Pulmonary artery endothelial cell (primary cell): Measurements from ENCODE around the gene IL17RE. TPM values are rescaled to one million over a fixed set of nuclear protein-coding genes. Genes with fewer than 3 reads are reported as not detected.
"Not testable (repeated sequence)": the region's sequence is repeated elsewhere in the genome, so short reads cannot be mapped to it uniquely, and the experiment has no call there.

ENCODE experiments used
- DNase-seq: peaks from one replicate; pipeline ENCODE4 v3.0.0-alpha.2; 2011; ENCODE audit warnings: low read depth, low spot score
- total RNA-seq: library from RNA; depleted of rRNA; stranded (reverse); fragments of >200 nt; gene quantifications from 2 replicates; pipeline ENCODE4 v1.2.3, GENCODE V29; 2014

The IL17RE gene
- total RNA-seq, 1 donor from 2014 or later: 0.07 TPM

DNA sequence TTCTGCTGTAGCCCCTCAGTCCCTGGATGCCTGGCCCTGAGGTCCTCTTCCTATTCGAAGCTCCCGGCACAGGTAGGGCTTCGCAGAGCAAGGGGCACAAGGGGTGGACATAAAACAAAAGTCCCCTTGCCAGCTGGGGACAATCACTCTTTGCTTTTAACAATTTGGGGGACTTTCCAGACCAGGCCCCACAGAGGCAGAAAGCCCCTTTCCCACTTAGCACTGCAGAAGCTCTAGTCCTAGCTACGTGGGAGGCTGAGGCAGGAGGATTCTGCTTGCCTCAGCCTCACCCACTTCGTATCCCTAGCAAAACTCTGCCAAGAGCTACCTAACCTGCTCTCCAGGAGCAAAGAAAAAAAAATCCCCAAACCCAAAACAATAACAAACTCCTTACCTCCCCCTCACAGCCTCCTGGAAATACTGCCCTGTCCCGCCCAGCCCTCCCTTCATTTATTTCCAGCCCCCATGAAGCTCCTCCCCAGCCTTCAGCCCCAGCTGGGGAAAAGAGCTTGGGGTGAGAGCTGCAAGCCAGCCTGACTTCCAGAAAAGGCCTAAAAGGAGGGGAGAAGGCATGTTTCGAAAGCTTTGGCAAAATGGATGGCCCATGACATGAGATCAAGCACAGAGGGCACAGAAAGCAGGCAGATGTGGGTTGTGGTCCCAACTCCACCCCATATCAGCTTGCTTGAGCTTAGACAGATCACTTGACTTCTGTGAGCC is 22.7 kb upstream of the IL17RE start, which contains the start of gene CIDEC:
TSS of gene CIDEC (minus strand) at position 424 of the 720 bp plus-strand sequence. CDS start 1,767 bp downstream, outside the sequence.
- DNase-seq: no peak

DNA sequence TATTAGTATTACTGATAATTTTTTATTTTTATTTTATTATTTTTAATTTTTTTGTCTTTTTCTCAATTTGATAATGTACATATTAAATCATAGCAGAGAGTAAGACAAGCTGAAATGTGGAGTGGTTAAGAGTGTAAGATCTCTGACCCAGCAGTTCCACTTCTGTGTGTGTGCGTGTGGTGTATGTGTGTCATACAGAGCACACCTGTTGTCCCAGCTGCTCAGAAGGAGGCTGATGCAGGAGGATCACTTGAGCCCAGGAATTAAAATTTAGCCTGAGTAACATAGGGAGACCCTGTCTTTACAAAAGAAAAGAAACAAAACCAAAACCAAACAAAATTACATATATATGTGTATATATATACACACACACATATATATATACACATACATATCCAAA is 21.2 kb upstream of the IL17RE start:
- DNase-seq: no peak

GRCh38 chr3:9883706-9884554 is 18.7 kb upstream of the IL17RE start:
- no peak for DNase-seq

DNA sequence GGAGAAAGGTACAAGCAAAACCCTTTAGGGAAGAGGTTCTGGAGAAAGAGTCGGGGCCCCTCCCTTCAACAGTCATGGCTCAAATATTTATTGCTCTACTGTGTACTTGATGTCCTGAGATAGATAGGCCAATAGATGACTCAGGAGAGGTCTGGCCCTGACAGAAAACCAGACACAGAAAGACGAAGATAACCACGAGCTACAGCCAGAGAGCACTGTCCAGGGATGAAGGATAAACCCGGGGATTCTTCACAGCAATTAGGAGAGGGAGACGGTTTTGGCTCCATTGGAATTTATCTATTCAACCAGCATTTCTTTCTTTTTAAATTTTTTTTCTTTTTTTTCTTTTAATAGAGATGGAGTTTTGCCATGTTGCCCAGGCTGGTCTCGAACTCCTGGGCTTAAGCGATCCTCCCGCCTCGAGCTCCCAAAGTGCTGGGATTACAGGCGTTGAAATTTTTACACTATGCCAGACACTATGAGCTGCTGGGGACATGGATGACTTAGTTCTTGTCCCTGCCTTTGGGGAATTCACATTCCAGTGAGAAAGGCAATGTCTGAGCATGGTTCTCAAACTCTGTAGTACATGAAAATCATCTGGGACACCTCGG is 18.0 kb upstream of the IL17RE start:
- DNase-seq: no peak

GRCh38 chr3:9886328-9886727 is 16.3 kb upstream of the IL17RE start:
- no peak for DNase-seq

DNA sequence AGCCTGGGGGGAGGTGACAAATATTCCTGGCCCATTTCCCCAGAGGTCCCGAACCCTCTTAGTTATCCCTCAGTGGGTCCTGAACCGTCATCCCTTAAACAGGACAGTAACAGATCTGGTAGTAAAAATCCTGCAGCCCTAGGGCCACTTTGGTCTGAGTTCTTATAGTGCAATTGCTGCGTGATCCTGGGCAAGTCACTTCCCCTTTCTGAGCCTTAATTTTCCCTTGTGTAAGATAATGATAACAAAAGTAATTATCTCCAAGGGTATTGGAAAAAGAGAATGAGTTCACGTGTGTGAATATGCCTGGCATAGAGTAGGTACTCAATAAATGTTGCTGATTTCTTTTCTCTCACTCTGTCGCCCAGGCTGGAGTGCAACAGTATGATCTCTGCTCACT is 15.2 kb upstream of the IL17RE start:
- no peak for DNase-seq

- no peak for DNase-seq
Observed at GRCh38 chr3:9888540-9888939, 14.1 kb upstream of the IL17RE start.

DNA sequence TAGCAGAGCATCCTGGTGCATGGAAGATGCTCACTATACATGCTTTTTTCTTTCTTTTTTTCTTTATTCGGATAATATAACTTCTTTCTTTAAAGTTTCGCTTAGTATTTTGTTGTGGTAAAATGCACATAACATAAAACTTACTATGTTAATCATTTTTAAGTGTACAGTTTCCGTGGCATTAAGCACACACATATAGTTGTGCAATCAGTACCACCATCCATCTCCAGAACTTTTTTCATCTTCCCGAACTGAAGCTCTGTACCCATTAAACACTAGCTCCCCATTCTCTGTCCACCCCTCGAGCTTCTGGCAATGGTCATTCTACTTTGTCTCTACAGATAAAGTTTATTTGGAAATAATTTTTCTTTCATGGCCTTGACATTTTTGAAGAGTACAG is 13.2 kb upstream of the IL17RE start:
- DNase-seq: no peak

DNA sequence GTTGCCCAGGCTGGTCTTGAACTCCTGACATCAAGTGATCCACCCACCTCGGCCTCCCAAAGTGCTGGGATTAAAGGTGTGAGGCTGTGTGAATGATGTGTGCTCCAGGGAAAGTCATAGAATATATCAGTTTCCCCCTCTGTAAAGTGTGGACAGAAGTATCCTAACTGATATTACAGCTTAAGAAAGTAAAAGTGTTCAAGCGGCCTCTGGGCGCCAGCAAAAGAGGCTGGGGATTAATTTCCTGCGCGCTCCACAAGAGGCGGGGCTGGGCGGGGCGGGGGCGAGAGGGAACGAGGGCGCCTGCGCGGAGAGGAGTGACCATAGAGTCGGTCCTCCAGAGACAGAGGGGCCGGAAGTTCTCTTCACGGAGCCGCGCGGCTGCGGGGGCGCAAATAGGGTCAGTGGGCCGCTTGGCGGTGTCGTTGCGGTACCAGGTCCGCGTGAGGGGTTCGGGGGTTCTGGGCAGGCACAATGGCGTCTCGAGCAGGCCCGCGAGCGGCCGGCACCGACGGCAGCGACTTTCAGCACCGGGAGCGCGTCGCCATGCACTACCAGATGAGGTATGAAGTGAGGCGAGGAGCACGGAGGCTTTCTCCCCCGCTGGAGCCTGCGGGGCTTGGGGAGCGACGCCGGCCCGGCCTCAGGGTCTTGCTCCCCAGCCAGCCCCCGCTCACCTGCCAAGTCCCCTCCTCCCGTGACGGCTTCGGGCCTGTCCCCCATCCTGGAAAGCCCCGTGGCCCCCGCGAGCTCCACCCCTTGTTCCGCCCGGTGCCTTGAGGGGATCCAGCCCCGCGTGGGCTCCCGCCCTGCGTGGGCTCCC is 12.2 kb upstream of the IL17RE start, which contains the start of gene JAGN1:
TSS of gene JAGN1 (plus strand) at position 362 of the 823 bp plus-strand sequence. CDS start at position 475, 113 bp downstream.
- peak; percentile 45 for DNase-seq

DNA sequence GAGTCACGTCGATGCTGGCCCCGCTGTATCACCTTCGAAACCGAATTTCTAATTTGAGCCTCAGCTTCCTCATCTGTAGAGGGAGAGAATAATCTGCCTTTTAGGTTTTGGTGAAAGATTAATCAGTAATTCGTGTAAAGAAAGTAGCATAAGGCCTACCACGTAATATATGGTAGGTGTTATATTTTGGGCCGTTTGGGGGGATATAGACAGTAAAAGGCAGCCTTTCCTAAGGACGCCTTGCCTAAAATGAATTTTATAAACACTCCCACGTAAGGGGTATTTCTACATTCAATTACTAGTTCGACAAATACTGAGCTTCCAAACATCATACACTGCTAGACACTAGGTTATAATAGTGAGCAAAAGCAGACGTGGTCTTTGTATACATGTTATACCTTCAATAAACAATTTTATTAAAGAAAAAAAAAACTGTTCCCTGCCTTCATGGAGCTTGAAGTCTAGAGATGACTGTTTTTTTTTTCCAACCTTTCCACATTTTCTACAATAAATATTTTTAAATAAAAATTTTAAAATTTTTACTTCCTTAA is 11.5 kb upstream of the IL17RE start:
- DNase-seq: no peak

DNA sequence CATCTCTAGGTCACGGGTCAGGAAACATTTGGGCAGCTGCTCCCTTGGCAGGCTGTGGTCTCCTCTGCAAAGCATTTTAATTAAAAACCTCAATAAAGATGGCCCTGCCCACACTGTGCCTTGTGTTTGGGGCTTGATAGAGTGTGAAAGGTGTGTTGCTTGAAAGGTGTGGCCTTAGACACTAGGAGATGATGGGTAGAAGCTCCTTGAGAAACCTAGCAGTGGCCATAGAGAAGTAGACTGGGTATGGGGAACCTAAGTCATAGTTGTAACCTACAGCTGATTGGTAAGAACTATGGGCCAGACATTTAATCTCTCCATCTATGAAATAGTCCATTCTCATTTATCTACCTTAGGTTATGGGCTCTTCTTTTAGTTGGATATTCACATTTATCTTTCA is 8.9 kb upstream of the IL17RE start:
- no peak for DNase-seq

- DNase-seq: not testable (repeated sequence)
Observed at GRCh38 chr3:9895715-9896114, 6.9 kb upstream of the IL17RE start.

DNA sequence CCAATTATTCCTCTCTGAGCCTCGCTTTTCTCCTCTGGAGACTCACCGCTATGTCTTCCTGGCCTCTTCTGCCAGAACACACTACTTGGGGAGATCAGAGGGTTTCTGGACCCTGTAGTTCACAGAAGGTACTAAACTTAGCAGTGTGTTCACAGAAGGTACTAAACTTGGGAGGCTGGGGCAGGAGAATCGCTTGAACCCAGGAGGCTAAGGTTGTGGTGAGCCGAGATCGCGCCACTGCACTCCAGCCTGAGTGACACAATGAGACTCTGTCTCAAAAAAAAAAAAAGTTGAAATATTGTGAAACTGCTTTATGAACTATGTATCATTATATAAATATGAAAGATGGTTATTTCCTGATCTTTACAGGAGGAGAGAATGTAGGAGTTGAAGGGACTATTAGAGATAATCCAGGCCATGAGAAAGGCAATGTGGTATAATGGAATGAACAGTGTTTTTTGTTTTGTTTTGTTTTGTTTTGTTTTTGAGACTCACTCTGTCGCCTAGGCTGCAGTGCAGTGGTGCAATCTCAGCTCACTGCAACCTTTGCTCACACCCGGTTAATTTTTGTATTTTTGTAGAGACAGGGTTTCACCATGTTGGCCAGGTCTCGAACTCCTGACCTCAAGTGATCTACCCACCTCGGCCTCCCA is 5.8 kb upstream of the IL17RE start:
- not testable (repeated sequence) for DNase-seq

- no peak for DNase-seq
Observed at GRCh38 chr3:9897408-9898372, 5.0 kb upstream of the IL17RE start.

DNA sequence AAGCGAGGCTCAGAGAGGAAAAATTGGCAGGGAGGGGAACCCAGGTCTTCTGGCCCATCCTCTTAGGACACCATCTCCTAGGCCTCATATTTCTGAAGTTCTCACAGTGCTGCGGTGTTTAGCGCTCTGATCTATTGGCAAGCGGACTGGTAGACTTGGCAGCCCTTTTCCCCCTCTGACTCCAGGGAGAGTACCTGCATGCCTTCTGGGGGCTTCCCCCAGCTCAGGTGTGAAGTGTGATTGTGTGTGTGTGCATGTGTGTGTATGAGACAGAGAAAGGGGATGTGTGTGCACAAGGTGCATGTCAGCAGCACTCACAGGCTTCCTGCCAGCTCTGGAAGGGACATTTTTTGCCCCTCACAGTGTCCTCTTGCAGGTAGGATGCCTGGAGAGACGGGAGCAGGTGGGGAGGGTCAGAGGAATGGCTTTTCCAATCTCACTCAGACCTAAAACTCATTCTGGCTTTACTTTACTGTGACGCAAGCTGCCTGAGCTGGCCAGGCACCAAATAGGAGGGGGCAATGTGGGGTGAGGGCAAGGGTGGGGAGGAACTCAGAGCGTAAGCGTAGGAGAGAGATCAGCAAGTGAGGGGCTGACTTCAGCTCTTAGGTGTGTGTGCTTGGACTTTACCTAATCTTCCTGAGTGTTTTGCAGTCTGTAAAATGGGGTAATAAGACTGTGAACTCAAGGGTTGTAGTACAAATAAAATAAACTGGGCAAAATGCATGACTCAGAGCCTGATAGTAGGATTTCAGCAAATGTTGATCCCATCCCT is 4.0 kb upstream of the IL17RE start:
- DNase-seq: no peak

GRCh38 chr3:9899289-9899791 is 3.3 kb upstream of the IL17RE start:
- no peak for DNase-seq

GRCh38 chr3:9900965-9901415 is 1.7 kb upstream of the IL17RE start:
- not testable (repeated sequence) for DNase-seq

DNA sequence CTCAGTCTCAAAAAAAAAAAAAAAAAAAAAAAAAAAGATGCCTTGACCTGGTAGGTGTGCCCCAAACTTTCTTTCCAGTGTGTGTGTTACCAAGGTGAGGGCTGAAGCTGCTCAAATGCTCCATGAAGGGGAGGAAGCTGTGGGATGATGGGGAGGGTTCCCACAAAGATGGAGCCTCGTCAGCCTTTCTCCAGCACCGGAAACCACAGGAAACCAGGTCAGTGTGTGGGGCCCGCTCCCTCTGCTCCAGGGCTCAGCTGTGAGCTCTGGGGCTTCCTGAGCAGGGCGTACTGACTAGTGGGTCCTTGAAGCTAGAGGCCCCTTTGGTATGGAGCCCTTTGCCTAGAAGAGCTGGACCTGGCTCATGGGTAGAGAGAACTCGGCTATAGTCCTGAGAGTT is 681 bp upstream of the IL17RE start:
- no peak for DNase-seq
